H7 (cell line): ENCODE data around the gene NKIRAS1. TPM values are rescaled to one million over a fixed set of nuclear protein-coding genes. Genes with fewer than 3 reads are reported as not detected.
"Not testable (repeated sequence)": the region's sequence is repeated elsewhere in the genome, so short reads cannot be mapped to it uniquely, and the experiment has no call there.

Experiments
- DNase-seq: peaks from one replicate; pipeline ENCODE4 v3.0.0; 2012
- H3K27me3 ChIP-seq: 2 replicates; pipeline ENCODE4 v1.6.0; 2011; ENCODE audit warnings: mild to moderate bottlenecking, low read length; ENCODE audit not compliant: control insufficient read depth, insufficient read depth
- H3K36me3 ChIP-seq: replicated peaks from 2 replicates; pipeline ENCODE4 v1.5.1; 2011; ENCODE audit warnings: low read length; ENCODE audit not compliant: control insufficient read depth, insufficient read depth
- H3K4me3 ChIP-seq: 2 replicates; pipeline ENCODE4 v1.5.1; 2011; ENCODE audit warnings: low read depth, mild to moderate bottlenecking, control low read depth, low read length, moderate library complexity; ENCODE audit not compliant: insufficient read depth
- total RNA-seq: library from RNA; depleted of rRNA; stranded (reverse); fragments of >200 nt; shearing (Covaris generic); gene quantifications from 2 replicates; pipeline ENCODE4 v1.2.3, GENCODE V29; 2014

Gene NKIRAS1
- total RNA-seq, 1 experiment from 2014 or later = 7.8 TPM

GRCh38 chr3:23900744-23901143 is 16.0 kb downstream of the NKIRAS1 start:
- Histone ChIP-seq H3K36me3 (peaks cover 4% of the 10 kb centered on the region), H3K4me3 (no peak overlapping the region), H3K27me3 (no peaks in the 10 kb centered on the region)
- DNase-seq = no peak

DNA sequence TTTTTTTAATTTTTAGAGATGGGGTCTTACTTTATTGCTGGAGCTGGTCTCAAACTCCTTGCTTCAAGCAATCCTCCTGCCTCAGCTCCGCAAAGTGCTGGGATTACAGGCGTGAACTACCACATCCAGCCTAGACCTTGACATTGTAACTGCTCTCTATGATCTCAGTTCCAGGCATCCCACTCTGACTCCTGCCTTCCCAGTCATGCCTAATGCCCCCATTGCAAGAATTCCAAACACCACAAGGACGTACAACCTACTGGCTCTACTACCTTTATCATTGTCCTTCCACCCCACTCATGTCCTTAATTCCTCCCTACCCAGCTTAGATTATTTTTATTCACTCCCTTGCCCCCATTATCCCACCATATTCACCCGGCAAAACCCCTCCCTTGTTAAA is 21.6 kb downstream of the NKIRAS1 start:
- Histone ChIP-seq H3K4me3 (no peak overlapping the region), H3K27me3 (no peaks in the 10 kb centered on the region), H3K36me3 (peaks cover 6% of the 10 kb centered on the region)
- no peak for DNase-seq

DNA sequence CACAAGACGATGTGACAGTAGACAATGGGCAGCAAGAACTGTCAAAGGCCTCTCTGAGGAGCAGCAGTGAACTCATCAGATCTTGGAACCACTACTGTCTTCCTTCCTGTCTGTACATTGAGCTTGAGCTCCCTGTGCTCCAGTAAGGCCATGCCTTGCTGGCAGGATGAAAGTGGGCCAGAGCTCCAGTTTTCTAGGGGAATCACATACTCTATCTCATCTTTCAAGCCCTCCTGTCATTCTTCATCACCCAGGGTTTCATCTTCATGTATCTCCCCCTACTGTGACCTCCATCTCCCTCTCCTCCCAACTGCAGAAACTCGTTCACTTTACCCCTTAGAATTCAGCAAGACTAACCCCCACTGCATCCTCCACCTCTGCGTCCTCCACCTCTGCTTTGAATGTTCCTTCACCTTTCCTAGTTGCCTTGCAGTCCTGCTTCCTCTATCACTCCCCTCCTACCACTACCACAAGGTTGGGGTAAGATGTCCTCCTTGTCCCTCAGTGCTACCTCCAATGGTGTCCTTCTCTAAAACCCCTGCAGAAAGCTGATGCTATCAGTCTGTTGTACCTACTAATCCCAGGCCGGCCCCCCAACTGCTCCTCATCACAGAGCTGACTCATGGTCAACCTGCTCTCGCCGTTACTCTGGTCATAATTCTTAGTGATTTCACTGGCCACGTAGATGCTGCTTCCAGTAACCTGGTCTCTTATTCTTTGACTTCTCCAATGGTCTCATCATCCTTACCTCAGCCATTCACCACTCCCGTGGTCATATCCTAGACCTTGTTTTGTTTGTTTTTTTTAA is 22.3 kb downstream of the NKIRAS1 start:
- Histone ChIP-seq H3K36me3 (peaks cover 5% of the 10 kb centered on the region), H3K4me3 (no peak overlapping the region), H3K27me3 (no peaks in the 10 kb centered on the region)
- no peak for DNase-seq

DNA sequence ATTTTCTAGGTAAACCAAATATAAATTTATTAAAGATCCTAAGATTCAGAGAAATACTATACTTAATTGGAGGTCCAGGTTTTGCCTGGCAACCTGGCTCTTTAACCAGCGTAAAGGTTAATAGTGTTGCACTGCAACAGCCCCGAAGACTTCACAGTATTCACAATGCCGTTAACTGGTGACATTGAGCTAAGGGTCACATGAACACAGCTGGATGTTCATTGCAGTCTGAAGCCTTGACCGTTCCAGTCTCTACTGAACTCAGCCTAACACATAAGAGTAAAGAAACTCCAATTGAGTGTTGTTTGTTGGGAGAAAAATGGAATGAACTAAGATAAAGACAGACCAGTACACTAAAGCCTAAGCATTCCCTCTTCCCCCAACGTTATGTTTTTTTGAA is 26.8 kb downstream of the NKIRAS1 start:
- Histone ChIP-seq H3K27me3 (no peaks in the 10 kb centered on the region), H3K4me3 (no peak overlapping the region), H3K36me3 (peaks cover 5% of the 10 kb centered on the region)
- no peak for DNase-seq

- Histone ChIP-seq H3K4me3 (no peak overlapping the region), H3K27me3 (no peaks in the 10 kb centered on the region), H3K36me3 (peaks cover 5% of the 10 kb centered on the region)
- DNase-seq = no peak
These were observed 27.4 kb downstream of the NKIRAS1 start for GRCh38 chr3:23889386-23889785.

GRCh38 chr3:23888617-23889228 is 28.1 kb downstream of the NKIRAS1 start:
- Histone ChIP-seq H3K4me3 (no peak overlapping the region), H3K27me3 (no peaks in the 10 kb centered on the region), H3K36me3 (peaks cover 4% of the 10 kb centered on the region)
- no peak for DNase-seq

GRCh38 chr3:23886311-23886710 is 30.5 kb downstream of the NKIRAS1 start:
- Histone ChIP-seq H3K27me3 (no peaks in the 10 kb centered on the region), H3K36me3 (peaks cover 4% of the 10 kb centered on the region), H3K4me3 (no peak overlapping the region)
- no peak for DNase-seq

DNA sequence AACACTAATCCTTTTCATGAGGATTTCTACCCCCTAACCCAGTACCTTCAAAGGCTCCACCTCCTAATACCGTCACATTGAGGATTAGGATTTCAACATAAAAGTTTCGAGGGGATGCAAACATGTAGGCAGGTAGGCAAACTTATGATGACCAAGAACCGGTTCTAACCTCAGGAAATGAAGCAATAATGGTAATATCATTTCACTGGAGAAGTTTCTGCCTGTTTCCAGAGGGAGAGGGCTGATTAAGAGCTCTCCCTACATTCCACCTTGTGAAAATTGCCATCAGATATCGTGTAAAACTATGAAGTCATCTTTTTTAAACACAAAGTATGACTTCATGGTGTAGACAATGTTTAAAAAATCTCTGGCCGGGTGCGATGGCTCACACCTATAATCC is 31.6 kb downstream of the NKIRAS1 start:
- Histone ChIP-seq H3K36me3 (peaks cover 2% of the 10 kb centered on the region), H3K27me3 (no peaks in the 10 kb centered on the region), H3K4me3 (no peak overlapping the region)
- DNase-seq = no peak

- DNase-seq = peak; percentile 38
- Histone ChIP-seq H3K36me3 (peaks cover 2% of the 10 kb centered on the region; the same call in 1 of the 2 replicates), H3K4me3 (no peak overlapping the region), H3K27me3 (no peaks in the 10 kb centered on the region)
These were observed 32.3 kb downstream of the NKIRAS1 start for GRCh38 chr3:23884481-23884880.

- Histone ChIP-seq H3K27me3 (no peaks in the 10 kb centered on the region), H3K36me3 (no peaks in the 10 kb centered on the region; the same call in 1 of the 2 replicates), H3K4me3 (no peak overlapping the region)
- no peak for DNase-seq
These were observed 34.3 kb downstream of the NKIRAS1 start for GRCh38 chr3:23882487-23882918.

DNA sequence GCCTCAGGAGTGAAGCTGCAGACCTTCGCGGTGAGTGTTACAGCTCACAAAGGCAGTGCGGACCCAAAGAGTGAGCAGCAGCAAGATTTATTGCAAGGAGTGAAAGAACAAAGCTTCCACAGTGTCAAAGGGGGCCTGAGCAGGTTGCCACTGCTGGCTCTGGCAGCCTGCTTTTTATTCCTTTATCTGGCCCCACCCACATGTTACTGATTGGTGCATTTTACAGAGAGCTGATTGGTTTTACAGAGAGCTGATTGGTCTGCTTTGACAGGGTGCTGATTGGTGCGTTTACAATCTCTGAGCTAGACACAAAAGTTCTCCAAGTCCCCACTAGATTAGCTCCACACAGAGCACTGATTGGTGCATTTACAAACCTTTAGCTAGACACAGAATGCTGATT is 34.8 kb downstream of the NKIRAS1 start:
- not testable (repeated sequence) for H3K36me3 ChIP-seq, DNase-seq, H3K27me3 ChIP-seq, H3K4me3 ChIP-seq

DNA sequence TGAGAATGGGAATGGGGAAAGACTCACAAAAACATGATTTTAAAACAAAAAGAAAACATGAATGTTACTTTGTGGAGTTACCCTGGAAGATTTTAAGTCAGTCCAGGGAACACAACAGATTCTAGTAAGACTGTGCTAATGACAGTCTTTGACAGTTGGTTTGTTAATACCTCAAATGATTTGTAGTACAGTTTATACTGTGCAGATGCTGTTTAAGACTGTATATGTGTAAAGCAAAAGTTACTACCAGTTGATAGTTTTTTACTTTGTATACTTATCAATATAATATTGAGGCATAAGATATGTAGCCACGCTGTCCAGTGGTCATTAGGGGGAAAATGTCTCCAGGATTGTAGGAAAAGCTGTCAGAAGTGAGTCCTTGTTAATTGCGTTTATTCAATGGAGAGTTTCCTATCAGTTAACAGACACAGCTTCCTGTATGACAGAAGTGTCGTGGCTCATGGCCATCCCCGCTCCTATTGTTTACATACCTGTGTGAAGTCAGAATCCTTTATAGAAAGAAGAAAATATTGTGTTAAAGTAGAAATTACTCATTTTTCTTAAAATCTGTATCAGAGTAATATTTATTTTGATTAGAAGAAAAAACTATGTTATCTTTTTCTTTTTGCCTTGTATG is 36.0 kb downstream of the NKIRAS1 start:
- DNase-seq = no peak
- Histone ChIP-seq H3K36me3 (no peaks in the 10 kb centered on the region; the same call in 1 of the 2 replicates), H3K4me3 (no peak overlapping the region), H3K27me3 (no peaks in the 10 kb centered on the region)

GRCh38 chr3:23879485-23879884 is 37.3 kb downstream of the NKIRAS1 start:
- DNase-seq = no peak
- H3K36me3 ChIP-seq = no peaks in the 10 kb centered on the region; the same call in 1 of the 2 replicates
- no peaks in the 10 kb centered on the region for H3K27me3 ChIP-seq
- no peak overlapping the region for H3K4me3 ChIP-seq

DNA sequence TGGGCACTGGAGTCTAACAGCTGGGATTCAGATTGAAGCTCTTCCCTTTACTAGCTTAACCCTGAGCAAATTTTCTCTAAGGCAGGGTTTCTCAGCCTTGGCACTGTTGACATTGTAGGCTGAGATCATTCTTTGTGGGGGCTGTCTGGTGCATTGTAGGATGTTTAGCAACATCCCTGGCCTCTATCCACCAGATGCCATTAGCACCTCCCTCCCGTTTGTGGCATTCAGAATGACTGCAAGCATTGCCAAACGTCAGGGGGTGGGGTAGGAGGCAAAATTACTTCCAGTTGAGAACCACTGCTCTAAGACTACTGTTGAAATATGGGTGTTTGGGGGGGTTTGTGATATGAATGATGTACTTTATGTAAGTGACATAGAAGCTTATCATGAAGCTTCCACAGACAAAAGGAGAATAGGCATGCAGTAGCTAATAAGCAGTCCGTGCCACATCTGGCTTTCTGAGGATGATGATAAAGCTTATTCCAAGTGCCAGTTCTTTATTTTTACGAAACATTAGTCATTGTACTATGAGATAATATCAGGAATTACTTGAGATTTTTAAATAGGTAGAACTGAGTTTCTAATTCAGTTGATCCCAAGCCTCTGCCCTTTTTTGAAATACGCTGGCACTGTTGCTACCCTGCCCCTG is 39.3 kb downstream of the NKIRAS1 start:
- DNase-seq = no peak
- Histone ChIP-seq H3K4me3 (no peak overlapping the region), H3K27me3 (no peaks in the 10 kb centered on the region)

More for the DNA sequence above, 39.3 kb downstream of the NKIRAS1 start:
- H3K36me3 ChIP-seq = no peaks in the 10 kb centered on the region; the same call in 1 of the 2 replicates
